H1 (cell line): Measurements from ENCODE around the gene MPV17L. TPM values are rescaled to one million over a fixed set of nuclear protein-coding genes. Genes with fewer than 3 reads are reported as not detected.
"Not testable (repeated sequence)": the region's sequence is repeated elsewhere in the genome, so short reads cannot be mapped to it uniquely, and the experiment has no call there.

Experiments
- CTCF ChIA-PET: fragments of 300-600 bp; sonication (Branson Sonifier 250); formaldehyde crosslinking; loops from one replicate; lab custom pipeline; 2021; ENCODE audit not compliant: partially characterized antibody; lab: Charles Lee
- POLR2A ChIA-PET: fragments of 300-600 bp; sonication (Branson Sonifier 250); formaldehyde crosslinking; loops from one replicate; lab custom pipeline; 2021; ENCODE audit warnings: inconsistent platforms; ENCODE audit not compliant: partially characterized antibody; lab: Charles Lee
- DNase-seq, 2 experiments: peaks; one replicate each; pipeline versions ENCODE4 v3.0.0 to v3.0.0-alpha.2; 2010 to 2022; ENCODE audit warnings: low spot score in 2 of 2, low read depth in 1 of 2, mixed read lengths in 1 of 2
- FAIRE-seq: peaks from 2 replicates; lab custom pipeline; 2011; peaks lifted over from hg19 to GRCh38; lab: Jason Lieb, UNC
- H2AFZ ChIP-seq: 2 replicates; pipeline ENCODE4 v1.8.1; 2012; ENCODE audit warnings: low read length, inconsistent platforms
- H2AK5ac ChIP-seq: 2 replicates; pipeline ENCODE4 v1.6.1; 2013; ENCODE audit warnings: low read depth, low read length
- H2BK120ac ChIP-seq: replicated peaks from 2 replicates; pipeline ENCODE3; 2013; ENCODE audit warnings: low read depth, low read length, inconsistent platforms
- H2BK12ac ChIP-seq: 2 replicates; pipeline ENCODE4 v1.6.1; 2013; ENCODE audit warnings: low read depth, low read length
- H2BK15ac ChIP-seq: 2 replicates; pipeline ENCODE4 v1.6.1; 2013; ENCODE audit warnings: low read length
- H2BK20ac ChIP-seq: 2 replicates; pipeline ENCODE4 v1.6.1; 2013; ENCODE audit warnings: low read length
- H2BK5ac ChIP-seq: 2 replicates; pipeline ENCODE4 v1.6.1; 2013; ENCODE audit warnings: low read depth, low read length
- H3K14ac ChIP-seq: 2 replicates; pipeline ENCODE4 v1.6.1; 2013; ENCODE audit warnings: inconsistent platforms; ENCODE audit not compliant: insufficient read length
- H3K18ac ChIP-seq: 2 replicates; pipeline ENCODE4 v1.6.1; 2013; ENCODE audit warnings: low read length; ENCODE audit errors: extremely low read depth
- H3K23ac ChIP-seq: 2 replicates; pipeline ENCODE4 v1.6.1; 2013; ENCODE audit warnings: inconsistent platforms; ENCODE audit not compliant: insufficient read length
- H3K23me2 ChIP-seq: 2 replicates; pipeline ENCODE4 v1.6.1; 2013; ENCODE audit warnings: low read depth, low read length
- H3K27ac ChIP-seq: 2 replicates; pipeline ENCODE4 v1.6.1; 2011; ENCODE audit warnings: low read depth, low read length, inconsistent platforms
- H3K27me3 ChIP-seq, 4 experiments: replicated peaks in 1 of 4; 1 replicate in 1 of 4; 2 replicates in 3 of 4; pipeline versions ENCODE4 v1.6.1 to v1.8.1; 2011 to 2013; ENCODE audit warnings: low read length in 3 of 4, mild to moderate bottlenecking in 3 of 4, inconsistent platforms in 2 of 4, mixed read lengths in 2 of 4, moderate library complexity in 1 of 4; ENCODE audit not compliant: control insufficient read depth in 3 of 4, insufficient read depth in 3 of 4; ENCODE audit errors: extremely low read depth in 1 of 4
- H3K36me3 ChIP-seq, 4 experiments: 2 replicates each; pipeline versions ENCODE4 v1.6.1 to v1.8.1; 2011 to 2013; ENCODE audit warnings: mild to moderate bottlenecking in 4 of 4, low read length in 3 of 4, moderate library complexity in 2 of 4, control low read depth in 1 of 4, inconsistent platforms in 1 of 4; ENCODE audit not compliant: insufficient read depth in 4 of 4, control insufficient read depth in 2 of 4
- H3K4ac ChIP-seq: replicated peaks from 2 replicates; pipeline ENCODE3; 2013; ENCODE audit warnings: low read length, low read depth, mixed read lengths, inconsistent platforms; ENCODE audit not compliant: insufficient read length
- H3K4me1 ChIP-seq, 4 experiments: replicated peaks in 1 of 4; 1 replicate in 1 of 4; 2 replicates in 3 of 4; pipeline versions ENCODE4 v1.6.1 to v1.8.1; 2011 to 2013; ENCODE audit warnings: low read length in 3 of 4, inconsistent platforms in 2 of 4, mixed read lengths in 1 of 4; ENCODE audit not compliant: insufficient read depth in 4 of 4, control insufficient read depth in 3 of 4
- H3K4me2 ChIP-seq, 2 experiments: 2 replicates each; pipeline versions ENCODE4 v1.6.1 to v1.8.1; 2011 to 2013; ENCODE audit warnings: low read depth in 2 of 2, low read length in 2 of 2, control low read depth in 1 of 2, inconsistent platforms in 1 of 2, mild to moderate bottlenecking in 1 of 2; ENCODE audit not compliant: insufficient read depth in 1 of 2
- H3K4me3 ChIP-seq, 4 experiments: fragments of 200-600, 300-600 bp in 1 of 4; sonication (generic), shearing (Covaris generic), sonication (Bioruptor Twin) in 1 of 4; 2 replicates each; pipeline versions ENCODE4 v1.5.1 to v1.8.1; 2011 to 2016; ENCODE audit warnings: low read length in 4 of 4, low read depth in 3 of 4, control low read depth in 2 of 4, inconsistent platforms in 2 of 4, mild to moderate bottlenecking in 2 of 4, mixed read lengths in 1 of 4, moderate library complexity in 1 of 4; ENCODE audit not compliant: insufficient read depth in 2 of 4; ENCODE audit errors: extremely low read depth in 1 of 4
- H3K56ac ChIP-seq: replicated peaks from 2 replicates; pipeline ENCODE3; 2013; ENCODE audit warnings: low read depth, mild to moderate bottlenecking, mixed read lengths, low read length, inconsistent platforms; ENCODE audit not compliant: insufficient read length
- H3K79me1 ChIP-seq: 2 replicates; pipeline ENCODE4 v1.6.1; 2013; ENCODE audit warnings: low read depth, low read length, control low read depth
- H3K79me2 ChIP-seq, 2 experiments: 2 replicates each; pipeline versions ENCODE4 v1.6.1 to v1.8.1; 2012 to 2013; ENCODE audit warnings: low read length in 2 of 2, mild to moderate bottlenecking in 2 of 2, inconsistent platforms in 1 of 2; ENCODE audit not compliant: insufficient read depth in 2 of 2, control insufficient read depth in 1 of 2
- H3K9ac ChIP-seq, 4 experiments: replicated peaks in 1 of 4; 1 replicate in 1 of 4; 2 replicates in 3 of 4; pipeline versions ENCODE4 v1.6.1 to v1.8.1; 2011 to 2013; ENCODE audit warnings: low read depth in 3 of 4, low read length in 3 of 4, control low read depth in 2 of 4, mild to moderate bottlenecking in 2 of 4, moderate library complexity in 2 of 4, inconsistent platforms in 1 of 4; ENCODE audit errors: extremely low read depth in 1 of 4
- H3K9me3 ChIP-seq, 2 experiments: 2 replicates each; pipeline versions ENCODE4 v1.6.1 to v1.8.1; 2012 to 2013; ENCODE audit warnings: mild to moderate bottlenecking in 2 of 2, moderate library complexity in 2 of 2, control low read depth in 1 of 2, inconsistent platforms in 1 of 2, low read depth in 1 of 2, low read length in 1 of 2, mixed read lengths in 1 of 2; ENCODE audit not compliant: insufficient read depth in 2 of 2
- H4K20me1 ChIP-seq, 2 experiments: replicated peaks in 1 of 2; 2 replicates each; pipeline versions ENCODE3 to v1.8.1; 2011 to 2013; ENCODE audit warnings: inconsistent platforms in 2 of 2, low read length in 2 of 2, mild to moderate bottlenecking in 1 of 2; ENCODE audit not compliant: insufficient read depth in 2 of 2, control insufficient read depth in 1 of 2
- H4K5ac ChIP-seq: 2 replicates; pipeline ENCODE4 v1.6.1; 2013; ENCODE audit warnings: low read length, low read depth, mixed read lengths, inconsistent platforms; ENCODE audit not compliant: insufficient read length
- H4K8ac ChIP-seq: 2 replicates; pipeline ENCODE4 v1.8.0; 2013; ENCODE audit warnings: mild to moderate bottlenecking, moderate library complexity, low read length, inconsistent platforms; ENCODE audit not compliant: insufficient read depth; ENCODE audit errors: extremely low read depth
- H4K91ac ChIP-seq: replicated peaks from 2 replicates; pipeline ENCODE3; 2013; ENCODE audit warnings: low read length, mixed read lengths, inconsistent platforms; ENCODE audit not compliant: insufficient read length
- WGBS, 2 experiments: shearing (Covaris generic) in 1 of 2; methylation state at CpG; one replicate each; pipeline versions ENCODE4 v1.1.6 to v1.1.7; 2013 to 2015; ENCODE audit warnings: low lambda C conversion rate in 2 of 2, mixed read lengths in 2 of 2, inconsistent platforms in 1 of 2, low coverage in 1 of 2, missing lambda C conversion rate in 1 of 2; ENCODE audit not compliant: insufficient replicate concordance in 2 of 2, insufficient coverage in 1 of 2, insufficient read length in 1 of 2; ENCODE audit errors: extremely low coverage in 1 of 2, missing lambda C conversion rate in 1 of 2; 5-methylcytosine and 5-hydroxymethylcytosine counted together
- polyA plus RNA-seq, 7 experiments: library from polyadenylated mRNA; depleted of rRNA in 3 of 7; stranded (reverse) in 5 of 7; unstranded in 2 of 7; fragments of >200 nt in 5 of 7; fragments of 200-250 nt in 2 of 7; gene quantifications; 1 replicate in 5 of 7; 2 replicates in 1 of 7; 4 replicates in 1 of 7; pipeline versions ENCODE4 v1.2.1 to v1.2.3, GENCODE V29; 2011 to 2013; ENCODE audit warnings: missing spikeins in 2 of 7, mixed read lengths in 2 of 7
- total RNA-seq: library from RNA; stranded (reverse); fragmentation: NEBNext Ultra II Directional; extraction: Animal tissue kit (Norgen Biotek cat#: 25700); gene quantifications from 2 replicates; pipeline ENCODE4 v1.2.1, GENCODE V29; 2021

Gene MPV17L
- total and polyA plus RNA-seq, 2 of the 8 experiments (the other 6 are each of a cell fraction or from before 2014, with no cell fraction given) = 6.7 to 8.2 TPM

- H2BK15ac ChIP-seq, H3K23me2 ChIP-seq, H2BK120ac ChIP-seq, H3K4me2 ChIP-seq, H4K5ac ChIP-seq, H3K14ac ChIP-seq, H3K18ac ChIP-seq, H3K4me3 ChIP-seq, H2BK5ac ChIP-seq, FAIRE-seq, H2BK12ac ChIP-seq, H3K56ac ChIP-seq, POLR2A ChIA-PET, H4K20me1 ChIP-seq, H3K36me3 ChIP-seq, H2AFZ ChIP-seq, H3K27ac ChIP-seq, H3K27me3 ChIP-seq, DNase-seq, H2AK5ac ChIP-seq, H3K4ac ChIP-seq, H3K9me3 ChIP-seq, H4K91ac ChIP-seq, H3K79me2 ChIP-seq, H4K8ac ChIP-seq, H3K79me1 ChIP-seq, H2BK20ac ChIP-seq, H3K23ac ChIP-seq, H3K9ac ChIP-seq: not testable (repeated sequence)
- 98% methylated on average over 6 of the region's 6 CpGs; no CpG with 5 or more reads in 1 of the 2 experiments for WGBS, 2 experiments
- CTCF ChIA-PET = interaction anchor here (0.6 kb wide), 1 partner anchor 135 kb away, joined by 4 read pairs; no protein-coding TSS in a partner anchor
- peaks cover 0 to 18% (median 4%) of the 10 kb centered on the region in 4 experiments; a peak in 3 of 7 replicates for H3K4me1 ChIP-seq
Observed at GRCh38 chr16:15400314-15400713, 4.8 kb downstream of the MPV17L start.
